ENCODE results near the gene GRB10. TPM values are rescaled to one million over a fixed set of nuclear protein-coding genes. Genes with fewer than 3 reads are reported as not detected.

Gene GRB10
- total RNA-seq, 2 experiments from 2014 or later: 8.4 to 9.9 TPM

- ChIA-PET POLR2A (no interaction called here), CTCF (interaction anchor here (1.8 kb wide), 1 partner anchor 572 kb away, joined by 4 read pairs; no protein-coding TSS in a partner anchor)
- H3K4me1 Mint-ChIP-seq (ENCODE audit: low read depth): peaks cover 66% of the 10 kb centered on the region
- no peaks in the 10 kb centered on the region for H3K9me3 Mint-ChIP-seq
- intact Hi-C loops (cut with micrococcal nuclease): loop anchor here (1.0 to 10.0 kb wide), 12 partner anchors 32 to 572 kb away; partner anchors contain the start of gene ZPBP
- peak; percentile 60 for DNase-seq
- no peak overlapping the region for H3K27ac Mint-ChIP-seq
- peaks cover 2% of the 10 kb centered on the region for H3K36me3 Mint-ChIP-seq
- no peak overlapping the region for H3K4me3 Mint-ChIP-seq
- H3K27me3 Mint-ChIP-seq: peaks cover 2% of the 10 kb centered on the region
Observed at GRCh38 chr7:50664461-50664922, 118.2 kb downstream of the GRB10 start.

GRCh38 chr7:50663396-50664102, 119.1 kb downstream of the GRB10 start:
- Mint-ChIP-seq H3K27me3 (peaks cover 2% of the 10 kb centered on the region), H3K4me3 (no peak overlapping the region), H3K9me3 (no peaks in the 10 kb centered on the region), H3K27ac (no peak overlapping the region), H3K36me3 (no peaks in the 10 kb centered on the region), H3K4me1 (ENCODE audit: low read depth) (peaks cover 66% of the 10 kb centered on the region)
- DNase-seq: peak; percentile 33
- intact Hi-C loops (cut with micrococcal nuclease): loop anchor here (1.0 to 10.0 kb wide), 12 partner anchors 31 to 571 kb away; partner anchors contain the start of gene ZPBP
- CTCF ChIA-PET: interaction anchor here (2.0 kb wide), 1 partner anchor 16 kb away, joined by 8 read pairs; no protein-coding TSS in a partner anchor
- POLR2A ChIA-PET: no interaction called here

- H3K27me3 Mint-ChIP-seq: peaks cover 2% of the 10 kb centered on the region
- no peak overlapping the region for H3K4me3 Mint-ChIP-seq
- DNase-seq: no peak
- intact Hi-C loops (cut with micrococcal nuclease): loop anchor here (5.0 to 10.0 kb wide), 5 partner anchors 51 to 571 kb away; partner anchors contain the start of gene ZPBP
- H3K36me3 Mint-ChIP-seq: no peaks in the 10 kb centered on the region
- no peak overlapping the region for H3K27ac Mint-ChIP-seq
- POLR2A ChIA-PET: no interaction called here
- CTCF ChIA-PET: interaction anchor here (0.8 to 2.0 kb wide), 4 partner anchors 13 to 291 kb away, joined by 3 to 8 read pairs (median 4); no protein-coding TSS in a partner anchor
- H3K9me3 Mint-ChIP-seq: no peaks in the 10 kb centered on the region
- H3K4me1 Mint-ChIP-seq (ENCODE audit: low read depth): peaks cover 66% of the 10 kb centered on the region
Observed at GRCh38 chr7:50662996-50663395, 119.7 kb downstream of the GRB10 start.

GRCh38 chr7:50662041-50662694, 120.5 kb downstream of the GRB10 start:
- H3K27me3 Mint-ChIP-seq: peaks cover 2% of the 10 kb centered on the region
- H3K4me3 Mint-ChIP-seq: peak overlapping the region; percentile 4
- ChIA-PET CTCF (interaction anchor here (0.8 to 2.0 kb wide), 6 partner anchors 13 to 291 kb away, joined by 3 to 8 read pairs (median 4); no protein-coding TSS in a partner anchor), POLR2A (no interaction called here)
- intact Hi-C loops (cut with micrococcal nuclease): loop anchor here (5.0 to 10.0 kb wide), 5 partner anchors 50 to 570 kb away; partner anchors contain the start of gene ZPBP
- peak overlapping the region; percentile 13 for H3K27ac Mint-ChIP-seq
- H3K4me1 Mint-ChIP-seq (ENCODE audit: low read depth): peaks cover 66% of the 10 kb centered on the region
- DNase-seq: peak; percentile 53
- no peaks in the 10 kb centered on the region for H3K9me3 Mint-ChIP-seq
- H3K36me3 Mint-ChIP-seq: no peaks in the 10 kb centered on the region

- POLR2A ChIA-PET: no interaction called here
- CTCF ChIA-PET: interaction anchor here (0.7 to 2.0 kb wide), 6 partner anchors 18 to 243 kb away, joined by 3 to 8 read pairs (median 4); no protein-coding TSS in a partner anchor
- peak overlapping the region; percentile 44 for H3K27ac Mint-ChIP-seq
- H3K9me3 Mint-ChIP-seq: no peaks in the 10 kb centered on the region
- peaks cover 2% of the 10 kb centered on the region for H3K27me3 Mint-ChIP-seq
- peaks cover 69% of the 10 kb centered on the region for H3K4me1 Mint-ChIP-seq (ENCODE audit: low read depth)
- no peaks in the 10 kb centered on the region for H3K36me3 Mint-ChIP-seq
- intact Hi-C loops (cut with micrococcal nuclease): loop anchor here (5.0 to 10.0 kb wide), 5 partner anchors 49 to 569 kb away; partner anchors contain the start of gene ZPBP
- peak; percentile 46 for DNase-seq
- H3K4me3 Mint-ChIP-seq: peak overlapping the region; percentile 4
Observed at GRCh38 chr7:50661345-50662040, 121.2 kb downstream of the GRB10 start.

- peaks cover 2% of the 10 kb centered on the region for H3K27me3 Mint-ChIP-seq
- peaks cover 66% of the 10 kb centered on the region for H3K4me1 Mint-ChIP-seq (ENCODE audit: low read depth)
- POLR2A ChIA-PET: no interaction called here
- H3K36me3 Mint-ChIP-seq: no peaks in the 10 kb centered on the region
- H3K4me3 Mint-ChIP-seq: no peak overlapping the region
- intact Hi-C loops (cut with micrococcal nuclease): loop anchor here (5.0 to 10.0 kb wide), 5 partner anchors 49 to 569 kb away; partner anchors contain the start of gene ZPBP
- H3K27ac Mint-ChIP-seq: no peak overlapping the region
- no peak for DNase-seq
- H3K9me3 Mint-ChIP-seq: no peaks in the 10 kb centered on the region
- CTCF ChIA-PET: interaction anchor here (1.1 to 1.6 kb wide), 4 partner anchors 27 to 243 kb away, joined by 3 to 5 read pairs (median 4); no protein-coding TSS in a partner anchor
Observed at GRCh38 chr7:50660830-50661175, 121.9 kb downstream of the GRB10 start.

GRCh38 chr7:50660040-50660829, 122.5 kb downstream of the GRB10 start:
- intact Hi-C loops (cut with micrococcal nuclease): loop anchor here (5.0 to 10.0 kb wide), 5 partner anchors 48 to 568 kb away; partner anchors contain the start of gene ZPBP
- POLR2A ChIA-PET: interaction anchor here (0.7 kb wide), 1 partner anchor 12 kb away, joined by 3 read pairs; no protein-coding TSS in a partner anchor
- H3K36me3 Mint-ChIP-seq: no peaks in the 10 kb centered on the region
- H3K4me3 Mint-ChIP-seq: peak overlapping the region; percentile 55
- no peaks in the 10 kb centered on the region for H3K9me3 Mint-ChIP-seq
- CTCF ChIA-PET: interaction anchor here (0.6 to 1.5 kb wide), 3 partner anchors 192 to 455 kb away, joined by 3 to 4 read pairs (median 4); no protein-coding TSS in a partner anchor
- H3K27me3 Mint-ChIP-seq: peaks cover 2% of the 10 kb centered on the region
- DNase-seq: peak; percentile 81
- peaks cover 60% of the 10 kb centered on the region for H3K4me1 Mint-ChIP-seq (ENCODE audit: low read depth)
- peak overlapping the region; percentile 40 for H3K27ac Mint-ChIP-seq

- CTCF ChIA-PET: interaction anchor here (0.6 to 1.4 kb wide), 3 partner anchors 55 to 454 kb away, joined by 3 to 4 read pairs (median 3); no protein-coding TSS in a partner anchor
- intact Hi-C loops (cut with micrococcal nuclease): no loop called here
- Mint-ChIP-seq H3K4me3 (no peak overlapping the region), H3K9me3 (no peaks in the 10 kb centered on the region), H3K27me3 (peaks cover 2% of the 10 kb centered on the region), H3K27ac (no peak overlapping the region), H3K36me3 (no peaks in the 10 kb centered on the region), H3K4me1 (ENCODE audit: low read depth) (peaks cover 52% of the 10 kb centered on the region)
- DNase-seq: no peak
- POLR2A ChIA-PET: interaction anchor here (0.7 kb wide), 1 partner anchor 11 kb away, joined by 3 read pairs; no protein-coding TSS in a partner anchor
Observed at GRCh38 chr7:50659329-50659965, 123.2 kb downstream of the GRB10 start.

GRCh38 chr7:50658696-50659095, 124.0 kb downstream of the GRB10 start:
- no peak for DNase-seq
- intact Hi-C loops (cut with micrococcal nuclease): no loop called here
- POLR2A ChIA-PET: no interaction called here
- no peak overlapping the region for H3K27ac Mint-ChIP-seq
- H3K27me3 Mint-ChIP-seq: peaks cover 2% of the 10 kb centered on the region
- CTCF ChIA-PET: interaction anchor here (0.7 kb wide), 1 partner anchor 54 kb away, joined by 3 read pairs; no protein-coding TSS in a partner anchor
- H3K9me3 Mint-ChIP-seq: no peaks in the 10 kb centered on the region
- no peak overlapping the region for H3K4me3 Mint-ChIP-seq
- peaks cover 45% of the 10 kb centered on the region for H3K4me1 Mint-ChIP-seq (ENCODE audit: low read depth)
- H3K36me3 Mint-ChIP-seq: no peaks in the 10 kb centered on the region

GRCh38 chr7:50657912-50658311, 124.8 kb downstream of the GRB10 start:
- POLR2A ChIA-PET: no interaction called here
- Mint-ChIP-seq H3K9me3 (no peaks in the 10 kb centered on the region), H3K4me1 (ENCODE audit: low read depth) (peaks cover 37% of the 10 kb centered on the region), H3K27ac (no peak overlapping the region), H3K36me3 (no peaks in the 10 kb centered on the region), H3K27me3 (peaks cover 2% of the 10 kb centered on the region), H3K4me3 (no peak overlapping the region)
- intact Hi-C loops (cut with micrococcal nuclease): no loop called here
- CTCF ChIA-PET: no interaction called here
- no peak for DNase-seq
